HAP-1 (cell line): ENCODE data around the gene SHROOM4.

Experiments used
- DNase-seq, 2 experiments: peaks; one replicate each; pipeline ENCODE4 v3.0.0-alpha.2; 2016 to 2020; ENCODE audit warnings: low spot score in 2 of 2
- H3K27me3 ChIP-seq: fragments of 250-450 bp; sonication (Bioruptor Pico); 2 replicates; pipeline ENCODE4 v1.5.1; 2020; ENCODE audit warnings: low read depth, mild to moderate bottlenecking, moderate library complexity
- H3K36me3 ChIP-seq: fragments of 250-450 bp; sonication (Bioruptor Pico); replicated peaks from 2 replicates; pipeline ENCODE4 v1.5.1; 2020; ENCODE audit warnings: mild to moderate bottlenecking
- H3K4me1 ChIP-seq: fragments of 250-450 bp; sonication (Bioruptor Pico); 2 replicates; pipeline ENCODE4 v1.5.1; 2020; ENCODE audit warnings: mild to moderate bottlenecking
- H3K4me3 ChIP-seq: fragments of 250-450 bp; sonication (Bioruptor Pico); 2 replicates; pipeline ENCODE4 v1.5.1; 2020; ENCODE audit warnings: mild to moderate bottlenecking, moderate library complexity
- H3K9me3 ChIP-seq: fragments of 250-450 bp; sonication (Bioruptor Pico); 2 replicates; pipeline ENCODE4 v1.5.1; 2020; ENCODE audit warnings: mild to moderate bottlenecking, moderate library complexity
- in situ Hi-C: fragments of 300-500 bp; cut with MboI; formaldehyde crosslinking; loops from 3 replicates; pipeline ENCODE4 v1.14.3; 2020; ENCODE audit warnings: low sequenced_read_pairs, inconsistent platforms, mixed read lengths

Gene SHROOM4

DNA sequence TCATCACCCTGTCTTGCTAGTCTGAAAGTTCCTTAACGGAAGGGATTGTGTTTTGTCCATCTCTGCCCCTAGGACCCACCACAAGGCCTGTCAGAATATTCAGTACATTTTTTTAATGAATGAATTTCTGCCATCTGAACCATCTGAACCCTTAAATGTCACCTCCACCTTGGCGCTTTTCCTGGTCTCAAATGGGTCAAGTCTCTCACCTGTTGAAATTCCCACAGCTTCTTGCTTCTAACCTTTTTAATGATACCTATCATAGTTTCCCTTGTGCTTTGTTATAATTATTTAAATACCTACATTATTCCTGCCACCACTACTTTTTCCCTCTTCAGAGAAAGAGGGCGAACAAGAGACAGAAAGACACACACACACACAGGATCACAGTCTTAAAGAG lies 48.0 kb downstream of the SHROOM4 start:
- DNase-seq = no peak
- Histone ChIP-seq H3K4me3 (no peak overlapping the region), H3K27me3 (no peaks in the 10 kb centered on the region), H3K36me3 (no peaks in the 10 kb centered on the region), H3K9me3 (no peaks in the 10 kb centered on the region; the same call in 1 of the 2 replicates), H3K4me1 (peaks cover 9% of the 10 kb centered on the region)
- in situ Hi-C loops = no loop called here

DNA sequence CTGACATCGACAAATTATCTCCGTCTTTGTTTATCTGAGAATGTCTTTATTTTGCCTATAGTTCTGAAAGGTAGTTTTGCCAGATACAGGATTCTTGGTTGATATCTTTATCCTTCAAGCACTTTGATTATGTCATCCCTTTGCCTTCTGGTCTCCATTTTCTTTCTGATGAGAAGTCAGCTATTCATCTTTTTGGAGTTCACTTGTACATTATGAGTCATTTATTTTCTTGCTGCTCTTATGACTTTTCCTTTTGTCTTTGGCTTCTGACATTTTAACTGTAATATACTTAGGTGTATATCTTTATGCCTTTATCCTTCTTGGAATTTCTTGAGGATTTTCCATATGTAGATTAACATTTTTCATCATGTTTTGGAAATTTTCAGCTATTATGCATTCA lies 51.4 kb downstream of the SHROOM4 start:
- H3K9me3 ChIP-seq = no peaks in the 10 kb centered on the region; the same call in 1 of the 2 replicates
- H3K36me3 ChIP-seq = no peaks in the 10 kb centered on the region
- H3K4me3 ChIP-seq = no peak overlapping the region
- in situ Hi-C loops = no loop called here
- no peak for DNase-seq
- H3K4me1 ChIP-seq = peaks cover 9% of the 10 kb centered on the region
- H3K27me3 ChIP-seq = no peaks in the 10 kb centered on the region

DNA sequence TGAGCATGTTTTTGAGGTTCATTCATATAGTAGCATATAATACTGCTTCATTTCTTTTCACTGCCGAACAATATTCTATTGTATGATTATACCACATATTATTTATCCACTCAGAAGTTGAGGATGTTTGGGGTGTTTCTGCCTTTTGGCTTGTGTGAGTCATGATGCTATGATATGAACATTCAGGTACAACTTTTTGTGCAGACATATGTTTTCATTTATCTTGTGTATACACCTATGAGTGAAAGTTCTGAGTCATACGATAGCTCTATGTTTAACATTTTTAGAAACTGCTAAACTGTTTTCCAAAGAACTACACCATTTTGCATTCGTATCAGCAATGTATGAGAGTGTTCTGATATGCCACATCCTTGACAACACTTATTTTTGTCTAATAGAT lies 57.7 kb downstream of the SHROOM4 start:
- Histone ChIP-seq H3K4me3 (no peak overlapping the region), H3K9me3 (no peaks in the 10 kb centered on the region), H3K36me3 (no peaks in the 10 kb centered on the region), H3K27me3 (no peaks in the 10 kb centered on the region), H3K4me1 (no peaks in the 10 kb centered on the region; the same call in 1 of the 2 replicates)
- no peak for DNase-seq
- in situ Hi-C loops = loop anchor here (10.0 kb wide), 1 partner anchor 139 kb away; no protein-coding TSS in a partner anchor

DNA sequence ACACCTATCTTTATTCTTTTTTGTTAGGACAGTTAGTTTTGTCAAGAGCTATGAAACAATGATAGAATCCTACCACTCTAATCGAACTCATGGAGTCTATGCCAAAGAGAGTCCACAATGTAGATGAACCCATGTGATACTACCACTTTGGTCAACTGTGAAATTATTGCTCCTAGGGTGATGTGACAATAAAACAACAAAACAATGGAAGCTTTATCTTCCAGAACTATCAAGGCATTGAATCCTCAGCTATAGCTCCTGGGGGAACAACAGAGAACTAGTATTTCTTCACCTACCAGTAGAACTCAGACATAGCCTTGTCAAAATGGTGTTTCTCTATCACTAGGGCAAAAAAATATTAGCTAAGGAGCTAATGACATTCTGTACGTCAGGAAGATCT lies 62.9 kb downstream of the SHROOM4 start:
- in situ Hi-C loops = loop anchor here (10.0 kb wide), 1 partner anchor 144 kb away; no protein-coding TSS in a partner anchor
- H3K27me3 ChIP-seq = no peaks in the 10 kb centered on the region

DNA sequence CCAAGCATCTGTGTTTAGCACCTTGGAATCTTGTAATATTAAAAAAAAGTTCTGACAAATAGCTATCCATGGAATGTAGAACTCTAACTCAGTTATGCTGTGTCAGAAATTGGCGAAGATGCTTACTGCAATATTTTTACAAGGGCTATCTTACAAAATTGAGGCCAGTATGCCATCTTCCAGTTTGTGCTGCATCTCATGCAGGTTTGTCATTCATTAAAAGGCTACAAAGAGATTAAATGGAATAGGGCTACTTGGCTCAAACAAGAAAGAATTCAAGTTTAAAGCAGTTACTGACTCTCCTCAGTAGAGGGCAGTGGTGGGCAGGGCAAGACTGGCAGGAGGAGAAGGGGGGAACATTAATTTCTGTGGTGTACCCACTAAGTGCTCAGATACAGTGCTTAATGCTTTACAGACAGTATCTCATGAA lies 66.5 kb downstream of the SHROOM4 start:
- DNase-seq = peak; percentile 41 to 64
- Histone ChIP-seq H3K36me3 (no peaks in the 10 kb centered on the region), H3K27me3 (no peaks in the 10 kb centered on the region), H3K4me3 (no peak overlapping the region), H3K9me3 (no peaks in the 10 kb centered on the region), H3K4me1 (no peaks in the 10 kb centered on the region)
- in situ Hi-C loops = no loop called here

More for the DNA sequence above, 62.9 kb downstream of the SHROOM4 start:
- Histone ChIP-seq H3K9me3 (no peaks in the 10 kb centered on the region), H3K36me3 (no peaks in the 10 kb centered on the region), H3K4me1 (no peaks in the 10 kb centered on the region), H3K4me3 (no peak overlapping the region)
- no peak for DNase-seq

DNA sequence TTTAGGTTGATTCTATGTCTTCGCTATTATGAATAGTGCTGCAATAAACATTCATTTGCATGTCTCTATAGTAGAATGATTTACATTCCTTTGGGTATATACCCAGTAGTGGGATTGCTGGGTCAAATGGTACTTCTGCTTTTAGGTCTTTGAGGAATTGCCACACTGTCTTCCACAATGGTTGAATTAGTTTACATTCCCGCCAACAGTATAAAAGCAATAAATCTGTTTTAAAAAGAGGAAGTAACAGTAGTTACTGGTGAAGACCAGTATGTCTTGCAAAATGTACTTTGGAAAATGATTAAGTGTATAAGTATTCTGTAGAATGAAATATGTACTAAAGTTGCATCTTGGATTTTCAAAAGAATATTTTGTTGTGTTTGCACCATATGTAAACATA lies 77.3 kb downstream of the SHROOM4 start:
- Histone ChIP-seq H3K36me3 (no peaks in the 10 kb centered on the region), H3K4me1 (peaks cover 10% of the 10 kb centered on the region), H3K9me3 (no peaks in the 10 kb centered on the region), H3K27me3 (no peaks in the 10 kb centered on the region), H3K4me3 (no peak overlapping the region)
- DNase-seq = no peak
- in situ Hi-C loops = no loop called here

DNA sequence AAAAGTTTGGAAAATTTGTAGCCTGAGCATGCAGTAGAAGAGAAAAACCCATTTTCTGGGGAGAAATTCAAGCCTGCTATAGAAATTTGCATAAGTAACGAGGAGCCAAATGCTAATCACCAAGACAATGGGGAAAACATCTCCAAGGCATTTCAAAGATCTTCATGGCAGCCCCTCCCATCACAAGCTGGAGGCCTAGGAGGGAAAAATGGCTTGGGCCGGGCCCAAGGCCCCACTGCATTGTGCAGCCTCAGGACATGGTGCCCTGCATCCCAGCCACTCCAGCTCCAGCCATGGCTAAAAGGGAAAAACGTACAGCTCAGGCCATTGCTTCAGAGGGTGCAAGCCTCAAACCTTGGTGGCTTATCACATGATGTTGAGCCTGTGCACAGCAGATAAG lies 87.7 kb downstream of the SHROOM4 start:
- H3K27me3 ChIP-seq = no peaks in the 10 kb centered on the region
- H3K4me3 ChIP-seq = no peak overlapping the region
- in situ Hi-C loops = no loop called here
- H3K9me3 ChIP-seq = no peaks in the 10 kb centered on the region
- H3K36me3 ChIP-seq = no peaks in the 10 kb centered on the region
- H3K4me1 ChIP-seq = peaks cover 35% of the 10 kb centered on the region
- DNase-seq = no peak

DNA sequence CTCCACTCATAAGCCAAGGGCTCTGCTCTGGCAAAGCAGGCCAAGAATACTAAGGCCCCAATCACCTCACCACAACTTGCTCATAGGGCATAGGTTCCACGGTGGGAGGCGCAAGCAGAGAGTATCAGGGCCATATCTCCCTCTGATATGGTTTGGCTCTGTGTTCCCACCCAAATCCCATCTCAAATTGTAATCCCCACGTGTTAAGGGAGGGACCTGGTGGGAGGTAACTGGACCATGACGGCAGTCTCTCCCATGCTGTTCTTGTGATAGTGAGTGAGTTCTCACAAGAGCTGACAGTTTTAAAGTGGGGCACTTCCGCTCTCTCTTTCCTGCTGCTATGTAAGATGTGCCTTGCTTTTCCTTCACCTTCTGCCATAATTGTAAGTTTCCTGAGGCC lies 88.7 kb downstream of the SHROOM4 start:
- H3K27me3 ChIP-seq = no peaks in the 10 kb centered on the region
- DNase-seq = no peak
- H3K4me3 ChIP-seq = no peak overlapping the region
- in situ Hi-C loops = no loop called here
- peaks cover 38% of the 10 kb centered on the region for H3K4me1 ChIP-seq
- H3K36me3 ChIP-seq = no peaks in the 10 kb centered on the region
- H3K9me3 ChIP-seq = no peaks in the 10 kb centered on the region

DNA sequence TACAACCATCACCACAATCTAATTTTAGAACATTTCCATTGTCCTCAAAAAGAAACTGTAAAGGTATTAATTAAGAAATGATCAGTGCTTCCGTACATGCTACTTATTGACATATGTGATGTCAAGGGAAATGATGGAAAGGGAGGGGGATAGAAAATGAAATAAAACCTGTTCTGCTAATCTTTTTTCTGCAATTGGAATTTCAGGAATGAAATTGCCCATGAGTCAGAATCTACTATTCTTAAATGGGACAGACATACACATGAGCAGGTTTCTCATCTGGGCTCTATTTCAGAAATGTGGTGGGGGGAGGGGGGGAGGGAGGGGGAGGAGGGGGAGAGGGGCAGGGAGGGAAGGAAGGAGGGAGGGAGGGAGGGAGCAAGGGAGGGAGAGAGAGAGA lies 91.0 kb downstream of the SHROOM4 start:
- in situ Hi-C loops = no loop called here
- Histone ChIP-seq H3K4me1 (peaks cover 40% of the 10 kb centered on the region), H3K4me3 (no peak overlapping the region), H3K27me3 (no peaks in the 10 kb centered on the region), H3K36me3 (no peaks in the 10 kb centered on the region), H3K9me3 (no peaks in the 10 kb centered on the region)
- DNase-seq = no peak

DNA sequence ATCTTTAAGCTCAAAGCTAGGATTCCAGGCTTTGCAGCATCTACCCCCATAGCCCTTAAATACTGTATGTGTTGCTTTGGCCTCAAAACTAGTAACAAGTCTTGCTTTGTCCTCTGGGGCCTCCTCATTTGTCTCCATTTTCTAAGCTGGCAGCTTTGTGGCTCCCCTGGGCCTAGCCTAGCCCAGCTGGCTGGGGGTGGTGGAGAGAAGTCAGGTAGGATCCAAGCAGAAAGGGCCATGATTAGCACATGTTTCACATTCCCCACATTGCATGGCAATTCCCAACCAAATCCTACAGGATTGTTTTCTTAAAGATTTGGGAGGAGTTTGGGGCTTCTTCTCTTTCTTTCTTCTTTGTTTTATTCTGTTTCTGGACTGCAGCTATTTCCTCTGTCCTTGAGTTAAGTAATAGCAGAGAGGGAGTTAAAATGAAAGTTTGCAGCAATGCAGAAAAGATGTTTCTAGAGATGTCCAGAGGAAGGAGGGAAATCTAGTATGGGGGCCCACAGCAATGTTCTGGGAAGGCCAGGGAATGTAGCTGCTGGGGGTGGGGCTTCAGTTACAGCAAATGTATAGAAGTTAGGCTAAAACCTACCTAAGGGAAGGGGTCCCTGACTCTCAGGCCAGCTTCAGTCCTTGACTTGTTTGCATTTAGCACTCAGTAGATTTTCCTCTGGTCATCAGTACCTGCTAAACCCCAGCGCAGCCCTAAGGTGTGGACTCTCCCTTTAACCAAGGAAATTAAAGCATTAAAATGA lies 92.1 kb downstream of the SHROOM4 start:
- H3K27me3 ChIP-seq = no peaks in the 10 kb centered on the region

DNA sequence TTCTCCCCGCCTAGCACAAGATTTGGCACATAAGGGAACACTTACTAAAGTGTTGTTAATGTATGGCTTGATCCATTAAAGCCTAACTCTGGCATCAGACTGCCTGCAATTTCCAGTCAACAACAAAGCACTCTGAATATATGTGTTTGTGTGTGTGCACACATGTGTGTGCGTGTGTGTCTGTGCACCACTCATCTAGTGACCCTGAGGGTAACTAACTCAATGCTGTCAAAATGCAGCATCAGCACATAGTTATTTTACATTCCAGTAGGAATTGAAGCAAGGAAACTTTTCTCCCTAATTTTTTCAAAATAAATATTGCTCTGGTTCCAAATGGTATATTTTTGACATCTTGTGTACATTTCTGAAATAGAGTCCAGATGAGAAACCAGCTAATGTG lies 94.4 kb downstream of the SHROOM4 start:
- H3K27me3 ChIP-seq = no peaks in the 10 kb centered on the region
- DNase-seq = no peak
- in situ Hi-C loops = no loop called here
- H3K9me3 ChIP-seq = no peaks in the 10 kb centered on the region
- no peak overlapping the region for H3K4me3 ChIP-seq
- peaks cover 33% of the 10 kb centered on the region for H3K4me1 ChIP-seq
- H3K36me3 ChIP-seq = no peaks in the 10 kb centered on the region

More for the DNA sequence above, 92.1 kb downstream of the SHROOM4 start:
- in situ Hi-C loops = no loop called here
- Histone ChIP-seq H3K4me3 (no peak overlapping the region), H3K4me1 (peaks cover 40% of the 10 kb centered on the region), H3K9me3 (no peaks in the 10 kb centered on the region), H3K36me3 (no peaks in the 10 kb centered on the region)
- DNase-seq = peak; percentile 64 to 82

DNA sequence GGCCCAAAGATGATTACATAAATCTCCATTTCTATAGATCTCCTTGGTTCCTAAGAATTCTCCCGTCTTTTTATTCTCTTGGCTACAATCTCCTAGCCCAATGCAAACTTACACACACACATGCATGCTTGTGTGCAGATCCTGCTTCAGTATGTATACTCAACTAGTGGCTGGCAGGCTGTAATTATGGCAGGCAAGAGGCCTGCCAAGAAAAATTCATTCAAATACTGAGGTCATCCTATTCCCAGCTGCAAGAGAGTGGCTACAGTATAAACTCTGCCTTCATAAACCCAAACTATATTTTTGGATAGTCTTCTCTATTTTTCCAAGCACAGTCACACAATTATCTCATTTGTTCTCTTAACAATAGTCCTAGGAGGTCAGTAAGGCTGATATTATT lies 95.2 kb downstream of the SHROOM4 start:
- H3K4me3 ChIP-seq = no peak overlapping the region
- no peaks in the 10 kb centered on the region for H3K36me3 ChIP-seq
- DNase-seq = peak in 1 of 2 experiments; percentile 45
- no peaks in the 10 kb centered on the region for H3K9me3 ChIP-seq
- H3K4me1 ChIP-seq = peaks cover 38% of the 10 kb centered on the region
- H3K27me3 ChIP-seq = no peaks in the 10 kb centered on the region
- in situ Hi-C loops = no loop called here

DNA sequence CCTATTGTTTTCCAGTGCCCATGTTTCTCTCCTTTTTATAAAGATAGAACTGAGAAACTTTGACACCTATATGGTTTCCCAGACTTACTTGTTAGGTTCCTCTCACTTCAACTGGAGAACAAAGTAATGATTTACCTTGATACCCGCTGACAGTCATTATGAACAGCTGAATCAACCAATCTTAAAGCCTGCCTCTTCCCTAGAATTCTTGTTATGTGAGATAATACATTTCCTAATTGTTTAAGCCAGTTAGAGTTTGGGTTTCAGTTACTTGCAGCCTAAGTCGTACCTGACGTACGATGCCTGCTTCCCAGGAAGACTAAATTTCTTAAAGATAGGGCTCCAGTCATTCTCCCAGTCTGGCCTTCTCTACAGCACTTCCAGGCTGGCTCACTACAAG lies 97.3 kb downstream of the SHROOM4 start:
- Histone ChIP-seq H3K9me3 (no peaks in the 10 kb centered on the region), H3K27me3 (no peaks in the 10 kb centered on the region), H3K4me3 (no peak overlapping the region), H3K36me3 (no peaks in the 10 kb centered on the region), H3K4me1 (peaks cover 34% of the 10 kb centered on the region)
- no peak for DNase-seq
- in situ Hi-C loops = no loop called here

DNA sequence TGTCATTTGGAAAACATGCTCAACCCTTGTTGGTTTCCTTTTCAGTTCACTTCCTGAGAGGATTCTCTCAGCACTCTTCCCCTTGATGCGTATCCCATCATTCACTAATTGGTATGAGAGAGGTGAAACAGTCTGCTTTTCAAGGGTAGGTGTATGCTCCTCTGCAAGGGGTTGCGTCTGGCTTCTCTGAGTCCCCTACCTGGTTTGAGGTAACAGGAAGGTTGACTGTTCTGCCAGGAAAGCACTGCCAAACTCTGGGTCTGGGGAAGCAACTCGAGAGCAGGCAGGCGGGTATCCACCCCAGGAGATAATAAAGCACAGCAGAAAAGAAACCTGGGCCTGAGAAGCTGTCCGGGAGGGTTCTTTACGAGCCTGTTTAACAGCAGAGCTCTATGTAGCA lies 101.2 kb downstream of the SHROOM4 start:
- no peaks in the 10 kb centered on the region for H3K27me3 ChIP-seq
- H3K36me3 ChIP-seq = no peaks in the 10 kb centered on the region
- in situ Hi-C loops = no loop called here
- peaks cover 16% of the 10 kb centered on the region for H3K4me1 ChIP-seq
- no peaks in the 10 kb centered on the region for H3K9me3 ChIP-seq
- H3K4me3 ChIP-seq = no peak overlapping the region
- no peak for DNase-seq

DNA sequence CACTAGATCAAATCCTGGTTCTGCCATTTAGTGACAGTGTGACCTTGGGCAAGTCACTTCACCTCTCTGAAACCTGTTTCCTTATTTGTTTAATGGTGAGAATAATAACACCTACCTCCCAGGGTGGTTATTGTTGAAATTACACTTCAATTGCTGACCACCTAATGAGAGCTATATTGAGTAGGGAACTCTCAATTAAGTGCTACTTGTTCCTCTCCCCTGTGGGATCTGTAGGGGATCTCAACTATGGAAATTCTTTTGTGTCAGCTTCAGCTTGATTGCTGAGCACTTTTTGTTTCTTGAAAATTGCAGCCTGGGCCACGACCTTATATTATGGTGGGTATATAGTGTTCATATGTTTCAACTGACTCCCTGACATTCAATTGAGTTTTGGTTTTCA lies 102.1 kb downstream of the SHROOM4 start:
- in situ Hi-C loops = no loop called here
- no peaks in the 10 kb centered on the region for H3K9me3 ChIP-seq
- no peaks in the 10 kb centered on the region for H3K27me3 ChIP-seq
- no peak for DNase-seq
- H3K4me3 ChIP-seq = no peak overlapping the region
- H3K4me1 ChIP-seq = peaks cover 24% of the 10 kb centered on the region
- no peaks in the 10 kb centered on the region for H3K36me3 ChIP-seq
